Esophagus muscularis mucosa (tissue), 4 donors: ENCODE measurements around the gene MTX2. TPM values are rescaled to one million over a fixed set of nuclear protein-coding genes. Genes with fewer than 3 reads are reported as not detected.

Experiments used
- DNase-seq: peaks from one replicate; pipeline ENCODE4 v3.0.0-alpha.2; 2017; ENCODE audit errors: extremely low spot score
- H3K27ac ChIP-seq, 4 donors: fragments of 200-600 bp; sonication (generic); replicated peaks in 1 of 4; 1 replicate in 3 of 4; 2 replicates in 1 of 4; pipeline ENCODE4 v1.5.1; 2016 to 2019; ENCODE audit warnings: mild to moderate bottlenecking in 1 of 4
- H3K27me3 ChIP-seq, 4 donors: fragments of 200-600 bp; sonication (generic); one replicate each; pipeline versions ENCODE4 v1.5.1 to v1.6.0; 2016 to 2019
- H3K36me3 ChIP-seq, 4 donors: fragments of 200-600 bp; sonication (generic); one replicate each; pipeline ENCODE4 v1.5.1; 2016 to 2019
- H3K4me1 ChIP-seq, 4 donors: fragments of 200-600 bp; sonication (generic); one replicate each; pipeline ENCODE4 v1.5.1; 2016 to 2019
- H3K4me3 ChIP-seq, 4 donors: fragments of 200-600 bp; sonication (generic); 1 replicate in 2 of 4; 2 replicates in 2 of 4; pipeline ENCODE4 v1.5.1; 2016 to 2019; ENCODE audit warnings: mild to moderate bottlenecking in 4 of 4, moderate library complexity in 1 of 4
- H3K9me3 ChIP-seq, 4 donors: fragments of 200-600 bp; sonication (generic); 1 replicate in 3 of 4; 2 replicates in 1 of 4; pipeline ENCODE4 v1.5.1; 2016 to 2019
- EP300 ChIP-seq: sonication (generic); formaldehyde crosslinking; IDR thresholded peaks from one replicate; pipeline ENCODE4 v1.6.1; 2017; ENCODE audit warnings: antibody characterized with exemption
- POLR2A ChIP-seq: fragments of 450-650 bp; IDR thresholded peaks from one replicate; pipeline ENCODE4 v1.6.1; 2017; ENCODE audit warnings: antibody characterized with exemption, moderate library complexity, mild to moderate bottlenecking, low read depth
- POLR2AphosphoS5 ChIP-seq, 2 donors: sonication (generic); formaldehyde crosslinking; IDR thresholded peaks; one replicate each; pipeline ENCODE4 v1.6.1; 2017; ENCODE audit warnings: antibody characterized with exemption in 2 of 2
- whole genome bisulfite sequencing: methylation state at CpG from one replicate; pipeline ENCODE4 v1.1.5; 2018; 5-methylcytosine and 5-hydroxymethylcytosine counted together
- intact Hi-C: fragments of 100-400 bp; cut with DNase I; formaldehyde crosslinking; loops from one replicate; pipeline ENCODE4 v1.15.1; 2023
- total RNA-seq, 4 donors: library from RNA; depleted of rRNA; stranded (reverse); fragments of >200 nt; gene quantifications; one replicate each; pipeline versions ENCODE4 v1.1.0 to v1.2.1, GENCODE V29; 2016
- TF ChIP-seq, protein P1 (sequence below), 3 experiments: fragments of 200-600 bp in 2 of 3; fragments of 450-650 bp in 1 of 3; sonication (generic) in 2 of 3; IDR thresholded peaks; one replicate each; pipeline ENCODE4 v1.5.1; 2017 to 2019; ENCODE audit warnings: antibody characterized with exemption in 3 of 3, mild to moderate bottlenecking in 2 of 3, moderate library complexity in 1 of 3

Gene MTX2
- total RNA-seq, 4 donors from 2014 or later: 26.2 to 31.1 (median 27.6) TPM

DNA sequence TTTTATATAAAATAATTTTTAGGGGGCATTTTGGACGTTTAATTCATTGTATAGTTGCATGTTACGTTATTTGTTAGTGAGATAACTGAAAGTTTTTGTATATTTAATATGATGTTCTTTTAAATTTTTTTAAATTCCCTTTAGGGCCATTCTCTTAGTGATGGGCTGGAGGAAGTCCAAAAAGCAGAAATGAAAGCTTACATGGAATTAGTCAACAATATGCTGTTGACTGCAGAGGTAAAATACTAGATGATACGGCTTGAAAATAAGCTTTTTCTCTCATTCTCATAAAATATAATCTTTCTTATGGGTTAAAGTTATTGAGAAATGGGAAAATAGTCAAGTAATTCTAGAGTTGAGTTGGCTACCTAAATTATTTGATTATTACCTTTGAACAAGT, 58.9 kb downstream of the MTX2 start:
- DNase-seq: no peak
- Histone ChIP-seq H3K4me3 (no peak overlapping the region), H3K27ac (no peak overlapping the region), H3K27me3 (no peaks in the 10 kb centered on the region), H3K9me3 (no peaks in the 10 kb centered on the region), H3K4me1 (no peaks in the 10 kb centered on the region), H3K36me3 (peaks cover 0 to 23% (median 12%) of the 10 kb centered on the region in 4 donors)
- WGBS: 83% methylated on average over 3 of the region's 3 CpGs
- TF ChIP-seq POLR2A (no peak), POLR2AphosphoS5 (IDR thresholded peaks at IDR 0.05) (no peak), EP300 (no peak)
- TF ChIP-seq, protein P1, sequence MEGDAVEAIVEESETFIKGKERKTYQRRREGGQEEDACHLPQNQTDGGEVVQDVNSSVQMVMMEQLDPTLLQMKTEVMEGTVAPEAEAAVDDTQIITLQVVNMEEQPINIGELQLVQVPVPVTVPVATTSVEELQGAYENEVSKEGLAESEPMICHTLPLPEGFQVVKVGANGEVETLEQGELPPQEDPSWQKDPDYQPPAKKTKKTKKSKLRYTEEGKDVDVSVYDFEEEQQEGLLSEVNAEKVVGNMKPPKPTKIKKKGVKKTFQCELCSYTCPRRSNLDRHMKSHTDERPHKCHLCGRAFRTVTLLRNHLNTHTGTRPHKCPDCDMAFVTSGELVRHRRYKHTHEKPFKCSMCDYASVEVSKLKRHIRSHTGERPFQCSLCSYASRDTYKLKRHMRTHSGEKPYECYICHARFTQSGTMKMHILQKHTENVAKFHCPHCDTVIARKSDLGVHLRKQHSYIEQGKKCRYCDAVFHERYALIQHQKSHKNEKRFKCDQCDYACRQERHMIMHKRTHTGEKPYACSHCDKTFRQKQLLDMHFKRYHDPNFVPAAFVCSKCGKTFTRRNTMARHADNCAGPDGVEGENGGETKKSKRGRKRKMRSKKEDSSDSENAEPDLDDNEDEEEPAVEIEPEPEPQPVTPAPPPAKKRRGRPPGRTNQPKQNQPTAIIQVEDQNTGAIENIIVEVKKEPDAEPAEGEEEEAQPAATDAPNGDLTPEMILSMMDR (IDR thresholded peaks at IDR 0.05): no peak
- intact Hi-C loops: no loop called here

DNA sequence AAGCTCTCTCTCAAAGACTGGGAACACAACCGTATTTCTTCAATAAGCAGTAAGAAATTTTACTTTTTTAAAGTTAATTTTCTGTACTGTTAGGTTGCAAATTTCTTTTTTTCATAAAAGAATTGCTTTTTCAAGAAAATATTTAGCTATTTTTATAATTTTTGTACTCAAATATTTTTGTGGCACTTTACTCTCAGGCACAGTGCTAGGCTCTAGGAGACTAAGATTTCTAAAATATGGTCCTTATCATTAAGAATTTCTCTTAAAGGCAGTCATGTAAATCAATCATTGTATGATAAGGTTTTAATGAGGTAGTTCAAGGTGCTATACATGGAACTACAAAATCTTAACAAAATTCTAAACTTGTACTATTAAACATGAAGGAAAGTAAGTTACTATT, 61.4 kb downstream of the MTX2 start:
- intact Hi-C loops: no loop called here
- H3K36me3 ChIP-seq: peaks cover 0 to 23% (median 12%) of the 10 kb centered on the region in 4 donors
- WGBS: 100% methylated on average over 1 of the region's 1 CpG

DNA sequence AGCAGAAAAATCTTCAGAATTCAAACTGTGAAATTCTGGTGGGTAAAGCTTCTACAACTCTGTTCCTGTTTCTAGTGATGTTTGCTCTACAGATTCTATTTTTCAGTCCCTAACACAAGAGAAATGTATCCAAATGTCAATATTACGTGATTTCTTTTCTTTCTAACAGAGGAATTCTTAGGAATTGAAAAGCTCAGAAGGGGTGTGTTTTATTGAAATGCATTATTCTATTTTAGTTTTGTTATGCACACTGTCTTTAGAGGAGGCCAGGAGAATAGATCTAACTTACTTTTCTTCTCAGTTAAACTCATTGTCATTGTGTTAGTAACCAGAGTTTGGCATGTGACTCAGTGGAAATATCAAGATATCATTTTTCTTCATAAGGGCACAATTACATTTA, 62.4 kb downstream of the MTX2 start:
- intact Hi-C loops: no loop called here
- Histone ChIP-seq H3K27ac (no peak overlapping the region), H3K9me3 (no peaks in the 10 kb centered on the region), H3K4me1 (no peaks in the 10 kb centered on the region), H3K27me3 (no peaks in the 10 kb centered on the region), H3K36me3 (peaks cover 0 to 24% (median 12%) of the 10 kb centered on the region in 4 donors), H3K4me3 (no peak overlapping the region)
- no peak for TF ChIP-seq POLR2AphosphoS5 (IDR thresholded peaks at IDR 0.05)
- TF ChIP-seq EP300: no peak
- TF ChIP-seq, protein P1 (IDR thresholded peaks at IDR 0.05): no peak
- TF ChIP-seq POLR2A: no peak
- DNase-seq: no peak
- 88% methylated on average over 1 of the region's 1 CpG for WGBS

More for the DNA sequence above, 61.4 kb downstream of the MTX2 start:
- Histone ChIP-seq H3K4me3 (no peak overlapping the region), H3K27me3 (no peaks in the 10 kb centered on the region), H3K9me3 (no peaks in the 10 kb centered on the region), H3K4me1 (no peaks in the 10 kb centered on the region), H3K27ac (no peak overlapping the region)
- no peak for DNase-seq
- TF ChIP-seq POLR2A (no peak), POLR2AphosphoS5 (IDR thresholded peaks at IDR 0.05) (no peak), EP300 (no peak)
- TF ChIP-seq, protein P1 (IDR thresholded peaks at IDR 0.05): no peak

DNA sequence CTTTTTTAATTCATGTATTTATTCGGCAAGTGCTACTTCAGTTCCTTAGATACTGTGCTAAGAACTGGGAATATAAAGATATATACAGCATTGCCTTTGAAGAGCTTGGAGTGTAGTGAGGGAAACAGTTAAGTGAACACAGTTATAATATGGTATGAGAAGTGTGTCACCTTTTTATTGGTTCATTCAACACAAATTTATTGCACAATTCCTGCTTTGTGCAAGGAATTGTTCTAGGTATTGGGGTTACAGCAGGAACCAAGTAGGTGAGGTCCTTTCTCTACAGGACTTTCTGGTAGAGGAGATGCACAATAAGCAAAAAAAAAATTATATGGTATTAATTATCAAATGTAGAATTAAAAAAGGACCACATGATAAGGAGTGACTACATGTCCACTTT, 65.5 kb downstream of the MTX2 start:
- H3K36me3 ChIP-seq: peaks cover 1 to 29% (median 13%) of the 10 kb centered on the region in 4 donors
- H3K9me3 ChIP-seq: no peaks in the 10 kb centered on the region
- no peak for DNase-seq
- no peaks in the 10 kb centered on the region for H3K27me3 ChIP-seq
- H3K27ac ChIP-seq: no peak overlapping the region
- H3K4me3 ChIP-seq: no peak overlapping the region
- 100% methylated on average over 1 of the region's 1 CpG for WGBS
- no peaks in the 10 kb centered on the region for H3K4me1 ChIP-seq
- TF ChIP-seq, protein P1 (IDR thresholded peaks at IDR 0.05): no peak
- no peak for TF ChIP-seq POLR2A
- no peak for TF ChIP-seq POLR2AphosphoS5 (IDR thresholded peaks at IDR 0.05)
- TF ChIP-seq EP300: no peak
- intact Hi-C loops: no loop called here

DNA sequence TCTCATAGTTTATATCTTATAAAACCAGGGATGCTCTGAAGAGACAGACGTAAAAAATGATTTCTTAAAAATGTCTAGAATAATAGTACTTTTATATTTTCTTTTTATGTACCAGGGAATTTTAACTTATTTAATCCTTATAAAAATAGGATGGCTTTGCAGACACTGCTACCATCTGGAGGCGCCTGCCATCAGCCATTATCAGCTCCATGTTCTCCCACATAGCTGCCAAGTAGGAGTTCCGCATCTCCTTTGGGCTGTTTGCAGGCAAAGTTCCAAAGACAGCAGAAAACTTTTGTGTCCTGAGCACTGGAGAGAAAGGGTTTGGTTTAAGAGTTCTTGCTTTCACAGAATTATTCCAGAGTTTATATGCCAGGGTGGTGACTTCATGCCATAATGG, 69.2 kb downstream of the MTX2 start:
- Histone ChIP-seq H3K9me3 (no peaks in the 10 kb centered on the region), H3K4me1 (no peaks in the 10 kb centered on the region), H3K4me3 (no peak overlapping the region), H3K36me3 (peaks cover 0 to 23% (median 11%) of the 10 kb centered on the region in 4 donors), H3K27me3 (no peaks in the 10 kb centered on the region), H3K27ac (no peak overlapping the region)
- no peak for TF ChIP-seq EP300
- no peak for DNase-seq
- intact Hi-C loops: no loop called here
- 69% methylated on average over 3 of the region's 3 CpGs for WGBS
